ENCODE measurements around the gene CYB5B.

CYB5B gene

DNA sequence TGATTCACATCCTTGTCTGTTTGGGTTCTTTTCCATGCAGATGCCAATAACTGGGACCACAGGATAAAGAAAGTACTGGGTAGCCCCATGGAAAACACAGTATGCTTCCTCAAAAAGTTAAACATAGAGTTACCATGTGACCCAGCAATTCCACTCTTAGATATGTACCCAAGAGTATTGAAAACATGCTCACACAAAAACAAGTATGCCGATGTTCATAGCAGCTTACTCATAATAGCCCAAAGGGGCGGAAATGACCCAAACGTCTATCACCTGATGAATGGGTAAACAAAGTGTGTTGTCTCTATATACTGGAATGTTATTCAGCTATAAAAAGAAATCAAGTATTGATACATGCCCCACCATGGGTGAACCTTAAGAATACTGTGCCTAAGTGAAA, 55.4 kb downstream of the CYB5B start:
- TF ChIP-seq ZNF384 (IDR thresholded peaks at IDR 0.05) (no peak), CTBP1 (IDR thresholded peaks at IDR 0.05; ENCODE audit: borderline replicate concordance) (no peak), FOXA1 (IDR thresholded peaks at IDR 0.05) (no peak), NFRKB (IDR thresholded peaks at IDR 0.05) (no peak), LEF1 (IDR thresholded peaks at IDR 0.05; ENCODE audit: borderline replicate concordance) (no peak), TARDBP (IDR thresholded peaks at IDR 0.05) (no peak), ELF4 (IDR thresholded peaks at IDR 0.05) (no peak), SP1 (IDR thresholded peaks at IDR 0.05) (no peak), ARNT (IDR thresholded peaks at IDR 0.05) (no peak), FOXK2 (IDR thresholded peaks at IDR 0.05) (no peak), SUZ12 (IDR thresholded peaks at IDR 0.05) (no peak), FOXM1 (IDR thresholded peaks at IDR 0.05; ENCODE audit: borderline replicate concordance) (no peak)
- TF ChIP-seq, protein P1, sequence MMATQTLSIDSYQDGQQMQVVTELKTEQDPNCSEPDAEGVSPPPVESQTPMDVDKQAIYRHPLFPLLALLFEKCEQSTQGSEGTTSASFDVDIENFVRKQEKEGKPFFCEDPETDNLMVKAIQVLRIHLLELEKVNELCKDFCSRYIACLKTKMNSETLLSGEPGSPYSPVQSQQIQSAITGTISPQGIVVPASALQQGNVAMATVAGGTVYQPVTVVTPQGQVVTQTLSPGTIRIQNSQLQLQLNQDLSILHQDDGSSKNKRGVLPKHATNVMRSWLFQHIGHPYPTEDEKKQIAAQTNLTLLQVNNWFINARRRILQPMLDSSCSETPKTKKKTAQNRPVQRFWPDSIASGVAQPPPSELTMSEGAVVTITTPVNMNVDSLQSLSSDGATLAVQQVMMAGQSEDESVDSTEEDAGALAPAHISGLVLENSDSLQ (IDR thresholded peaks at IDR 0.05), result no peak
- ChIA-PET POLR2A (no interaction called here), CTCF (no interaction called here)
- DNase-seq (ENCODE audit: extremely low spot score), result no peak

DNA sequence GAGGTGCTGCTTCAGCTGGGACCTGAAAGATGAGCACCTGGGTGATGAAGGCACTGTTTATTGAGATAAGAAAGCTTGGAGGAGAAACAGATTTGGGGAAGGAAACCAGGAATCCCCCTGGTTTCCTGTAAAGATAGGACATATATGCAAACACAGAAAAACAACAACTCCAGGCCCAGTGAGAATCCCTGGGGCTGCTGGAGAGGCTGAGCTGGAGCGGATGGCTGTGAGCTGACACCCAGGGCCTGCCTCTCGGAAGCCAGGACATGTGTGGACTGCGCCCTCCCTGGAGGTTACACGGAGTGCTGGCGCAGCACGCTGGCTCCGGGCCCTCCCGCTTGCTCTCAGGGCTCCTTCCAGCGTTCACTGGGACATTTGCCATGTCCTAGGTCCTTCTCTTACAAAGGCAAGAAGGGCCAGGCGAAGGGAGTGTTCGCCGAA, 57.5 kb downstream of the CYB5B start:
- DNase-seq (ENCODE audit: extremely low spot score), result no peak
- no peak for TF ChIP-seq ZNF384 (IDR thresholded peaks at IDR 0.05)
- POLR2A ChIA-PET, result no interaction called here
- CTCF ChIA-PET, result no interaction called here

DNA sequence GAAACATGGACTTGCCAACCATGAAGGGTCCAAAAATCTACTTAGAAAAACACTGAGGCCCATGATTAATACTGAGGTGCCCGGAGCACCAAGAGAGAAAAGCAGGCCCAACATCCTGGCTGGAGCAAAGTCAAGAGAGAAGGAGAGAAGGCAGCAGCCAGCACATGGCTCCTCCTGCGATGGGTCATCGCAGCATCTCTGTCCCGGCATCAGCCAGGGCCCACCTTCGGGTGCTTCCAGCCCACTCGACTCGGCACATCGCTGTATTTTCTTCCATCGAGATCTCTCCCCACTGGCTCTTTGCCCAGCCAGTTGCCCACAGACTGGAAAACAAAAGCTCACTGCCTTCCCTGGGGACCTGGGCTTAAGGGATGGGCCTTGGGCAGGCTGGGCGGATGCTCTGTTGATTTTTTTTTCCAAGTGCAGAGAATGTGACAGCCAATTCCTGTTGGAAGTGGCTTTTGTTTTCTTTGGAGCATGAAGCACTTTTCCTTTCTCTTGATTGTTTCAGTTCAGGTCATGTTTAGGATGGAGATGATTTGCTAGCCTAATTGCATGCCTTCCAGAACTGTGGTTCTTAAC, 58.1 kb downstream of the CYB5B start:
- ChIA-PET POLR2A (no interaction called here), CTCF (no interaction called here)
- no peak for TF ChIP-seq ZNF384 (IDR thresholded peaks at IDR 0.05)
- no peak for TF ChIP-seq SP1 (IDR thresholded peaks at IDR 0.05)
- no peak for TF ChIP-seq TARDBP (IDR thresholded peaks at IDR 0.05)
- TF ChIP-seq BHLHE40 (IDR thresholded peaks at IDR 0.05; ENCODE audit: borderline replicate concordance), result no peak
- TF ChIP-seq, protein P1 (IDR thresholded peaks at IDR 0.05), result no peak
- TF ChIP-seq ARNT (IDR thresholded peaks at IDR 0.05), result no peak
- TF ChIP-seq FOXK2 (IDR thresholded peaks at IDR 0.05), result no peak
- TF ChIP-seq FOXA1 (IDR thresholded peaks at IDR 0.05), result no peak
- TF ChIP-seq NFRKB (IDR thresholded peaks at IDR 0.05), result no peak
- TF ChIP-seq SUZ12 (IDR thresholded peaks at IDR 0.05), result no peak
- no peak for TF ChIP-seq CTBP1 (IDR thresholded peaks at IDR 0.05; ENCODE audit: borderline replicate concordance)
- no peak for TF ChIP-seq L3MBTL2 (conservative IDR thresholded peaks at IDR 0.05)
- no peak for TF ChIP-seq LEF1 (IDR thresholded peaks at IDR 0.05; ENCODE audit: borderline replicate concordance)
- TF ChIP-seq ELF4 (IDR thresholded peaks at IDR 0.05), result no peak
- no peak for TF ChIP-seq HDGF (IDR thresholded peaks at IDR 0.05; ENCODE audit: borderline replicate concordance)
- no peak for TF ChIP-seq FOXM1 (IDR thresholded peaks at IDR 0.05; ENCODE audit: borderline replicate concordance)
- no peak for DNase-seq (ENCODE audit: extremely low spot score)

DNA sequence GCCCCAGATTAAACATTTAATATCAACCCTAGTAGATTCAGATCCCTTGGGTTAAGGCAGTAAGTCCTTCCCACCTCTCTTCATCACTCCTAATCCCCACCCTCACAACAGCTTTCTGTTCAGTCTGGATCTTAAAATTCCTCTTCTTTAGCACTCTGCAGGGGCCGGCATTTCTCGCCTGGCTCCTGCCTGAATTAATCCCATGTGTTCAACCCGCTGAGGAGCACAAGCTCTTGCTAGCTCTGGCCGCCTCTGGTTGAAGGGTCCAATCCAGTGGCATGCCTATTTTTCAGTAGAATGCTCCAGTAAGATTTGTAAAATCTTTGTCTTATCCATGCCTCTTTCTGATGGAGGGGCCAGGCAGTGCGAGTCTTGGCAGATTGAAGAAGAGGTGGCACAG, 59.2 kb downstream of the CYB5B start:
- DNase-seq (ENCODE audit: extremely low spot score), result no peak
- TF ChIP-seq HDGF (IDR thresholded peaks at IDR 0.05; ENCODE audit: borderline replicate concordance) (no peak), L3MBTL2 (conservative IDR thresholded peaks at IDR 0.05) (no peak), CTBP1 (IDR thresholded peaks at IDR 0.05; ENCODE audit: borderline replicate concordance) (no peak), FOXA1 (IDR thresholded peaks at IDR 0.05) (no peak)
- ChIA-PET CTCF (no interaction called here), POLR2A (no interaction called here)

DNA sequence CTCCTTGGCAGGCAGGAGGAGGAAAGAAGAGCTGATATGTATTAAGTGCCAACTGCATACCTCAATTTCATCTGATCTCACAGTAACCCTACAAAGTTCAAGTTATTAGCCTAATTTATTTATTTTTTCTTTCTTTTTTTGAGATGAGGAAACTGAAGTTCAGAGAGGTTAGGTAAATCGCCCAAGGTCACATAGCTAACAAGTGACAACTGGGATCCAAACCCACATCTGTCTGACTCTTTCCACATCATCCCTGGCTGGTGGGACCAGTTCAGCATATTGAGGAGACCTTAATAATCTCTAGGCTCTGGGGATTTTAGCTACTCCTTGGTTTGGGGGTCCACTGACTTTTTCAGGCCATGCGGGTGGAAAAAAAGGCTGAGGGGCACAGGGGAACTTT, 60.9 kb downstream of the CYB5B start:
- DNase-seq (ENCODE audit: extremely low spot score), result no peak
- CTCF ChIA-PET, result no interaction called here
- no peak for TF ChIP-seq ELF4 (IDR thresholded peaks at IDR 0.05)
- no peak for TF ChIP-seq FOXA1 (IDR thresholded peaks at IDR 0.05)
- TF ChIP-seq SUZ12 (IDR thresholded peaks at IDR 0.05), result no peak
- TF ChIP-seq TARDBP (IDR thresholded peaks at IDR 0.05), result no peak
- TF ChIP-seq SP1 (IDR thresholded peaks at IDR 0.05), result no peak
- TF ChIP-seq ARNT (IDR thresholded peaks at IDR 0.05), result no peak
- no peak for TF ChIP-seq ZNF384 (IDR thresholded peaks at IDR 0.05)
- TF ChIP-seq CTBP1 (IDR thresholded peaks at IDR 0.05; ENCODE audit: borderline replicate concordance), result no peak
- TF ChIP-seq HDGF (IDR thresholded peaks at IDR 0.05; ENCODE audit: borderline replicate concordance), result no peak
- no peak for TF ChIP-seq FOXM1 (IDR thresholded peaks at IDR 0.05; ENCODE audit: borderline replicate concordance)
- TF ChIP-seq LEF1 (IDR thresholded peaks at IDR 0.05; ENCODE audit: borderline replicate concordance), result no peak
- TF ChIP-seq BHLHE40 (IDR thresholded peaks at IDR 0.05; ENCODE audit: borderline replicate concordance), result no peak
- no peak for TF ChIP-seq NFRKB (IDR thresholded peaks at IDR 0.05)
- no peak for TF ChIP-seq L3MBTL2 (conservative IDR thresholded peaks at IDR 0.05)
- no peak for TF ChIP-seq FOXK2 (IDR thresholded peaks at IDR 0.05)
- TF ChIP-seq, protein P1 (IDR thresholded peaks at IDR 0.05), result no peak
- POLR2A ChIA-PET, result no interaction called here

DNA sequence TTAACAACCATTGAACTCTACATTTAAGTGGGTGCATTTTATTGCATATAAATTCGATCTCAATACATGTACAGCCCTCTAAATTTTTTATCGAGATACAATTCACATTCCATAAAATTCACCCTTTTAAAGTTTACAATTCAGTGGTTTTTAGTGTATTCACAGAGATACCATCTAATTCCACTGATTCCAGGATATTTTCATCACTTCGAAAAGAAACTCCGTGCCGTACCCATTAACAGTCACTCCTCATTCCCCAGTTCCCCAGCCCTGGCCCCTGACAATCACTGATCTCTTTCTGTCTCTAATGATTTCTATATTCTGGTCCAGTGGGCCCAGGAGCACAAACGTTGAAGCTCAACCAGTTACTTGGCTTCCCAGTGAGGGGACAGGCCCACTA, 61.4 kb downstream of the CYB5B start:
- ChIA-PET CTCF (no interaction called here), POLR2A (no interaction called here)
- no peak for DNase-seq (ENCODE audit: extremely low spot score)
- no peak for TF ChIP-seq FOXA1 (IDR thresholded peaks at IDR 0.05)
- no peak for TF ChIP-seq BHLHE40 (IDR thresholded peaks at IDR 0.05; ENCODE audit: borderline replicate concordance)
- TF ChIP-seq ARNT (IDR thresholded peaks at IDR 0.05), result no peak
- no peak for TF ChIP-seq L3MBTL2 (conservative IDR thresholded peaks at IDR 0.05)
- no peak for TF ChIP-seq HDGF (IDR thresholded peaks at IDR 0.05; ENCODE audit: borderline replicate concordance)
- TF ChIP-seq SP1 (IDR thresholded peaks at IDR 0.05), result no peak
- no peak for TF ChIP-seq FOXM1 (IDR thresholded peaks at IDR 0.05; ENCODE audit: borderline replicate concordance)
- TF ChIP-seq ZNF384 (IDR thresholded peaks at IDR 0.05), result no peak
- TF ChIP-seq TARDBP (IDR thresholded peaks at IDR 0.05), result no peak
- TF ChIP-seq, protein P1 (IDR thresholded peaks at IDR 0.05), result no peak
- no peak for TF ChIP-seq FOXK2 (IDR thresholded peaks at IDR 0.05)
- no peak for TF ChIP-seq ELF4 (IDR thresholded peaks at IDR 0.05)
- no peak for TF ChIP-seq CTBP1 (IDR thresholded peaks at IDR 0.05; ENCODE audit: borderline replicate concordance)
- no peak for TF ChIP-seq SUZ12 (IDR thresholded peaks at IDR 0.05)
- TF ChIP-seq NFRKB (IDR thresholded peaks at IDR 0.05), result no peak
